ENCODE results near the gene MCCC2.

GRCh38 chr5:71651579-71651978 lies 64.4 kb downstream of the MCCC2 start:
- TF ChIP-seq EP300 (IDR thresholded peaks at IDR 0.05; ENCODE audit: borderline replicate concordance) (no peak), RAD21 (IDR thresholded peaks at IDR 0.05; ENCODE audit: low read depth) (no peak), CEBPB (IDR thresholded peaks at IDR 0.05) (no peak), TAF1 (IDR thresholded peaks at IDR 0.05; ENCODE audit: low read depth) (no peak), CREB1 (IDR thresholded peaks at IDR 0.05; ENCODE audit: low read depth) (no peak), TEAD4 (IDR thresholded peaks at IDR 0.05) (no peak), EGR1 (IDR thresholded peaks at IDR 0.05) (no peak)
